ENCODE measurements around the gene OTUD7B.

DNA sequence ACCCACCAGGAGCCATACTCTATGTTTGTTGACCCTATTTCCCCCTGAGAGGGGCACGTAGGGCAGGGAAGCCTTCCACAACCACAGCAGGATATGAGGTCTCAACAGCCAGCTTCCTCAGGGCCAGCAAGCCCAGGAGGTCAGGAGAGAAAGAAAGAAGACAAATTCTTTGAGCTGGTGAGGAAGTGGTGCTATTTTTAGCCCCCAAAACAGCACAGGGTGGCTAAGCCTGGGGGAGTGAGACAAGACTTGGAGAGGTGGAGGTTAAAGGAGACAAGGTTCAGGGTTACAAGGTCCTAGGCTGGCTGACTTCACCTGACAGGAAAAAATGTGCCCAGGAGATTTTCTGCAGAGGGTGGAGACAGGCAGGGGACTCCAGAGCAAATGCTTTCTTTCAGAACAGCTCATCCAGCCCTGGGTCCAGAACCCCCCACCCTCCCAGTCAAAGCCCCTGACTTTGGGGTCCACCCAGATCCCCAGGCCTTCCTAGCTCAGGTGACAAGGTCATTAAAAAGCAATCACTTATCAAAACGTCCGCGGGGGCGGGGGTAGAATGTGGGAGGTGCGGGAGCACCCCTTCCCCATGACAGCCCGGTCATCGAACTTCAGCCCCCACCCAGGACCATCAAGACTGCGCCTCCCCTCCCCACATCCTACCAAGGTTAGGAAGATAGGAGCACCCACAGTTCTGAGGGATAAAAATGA, 94.2 kb downstream of the OTUD7B start:
- TF ChIP-seq, protein P1, sequence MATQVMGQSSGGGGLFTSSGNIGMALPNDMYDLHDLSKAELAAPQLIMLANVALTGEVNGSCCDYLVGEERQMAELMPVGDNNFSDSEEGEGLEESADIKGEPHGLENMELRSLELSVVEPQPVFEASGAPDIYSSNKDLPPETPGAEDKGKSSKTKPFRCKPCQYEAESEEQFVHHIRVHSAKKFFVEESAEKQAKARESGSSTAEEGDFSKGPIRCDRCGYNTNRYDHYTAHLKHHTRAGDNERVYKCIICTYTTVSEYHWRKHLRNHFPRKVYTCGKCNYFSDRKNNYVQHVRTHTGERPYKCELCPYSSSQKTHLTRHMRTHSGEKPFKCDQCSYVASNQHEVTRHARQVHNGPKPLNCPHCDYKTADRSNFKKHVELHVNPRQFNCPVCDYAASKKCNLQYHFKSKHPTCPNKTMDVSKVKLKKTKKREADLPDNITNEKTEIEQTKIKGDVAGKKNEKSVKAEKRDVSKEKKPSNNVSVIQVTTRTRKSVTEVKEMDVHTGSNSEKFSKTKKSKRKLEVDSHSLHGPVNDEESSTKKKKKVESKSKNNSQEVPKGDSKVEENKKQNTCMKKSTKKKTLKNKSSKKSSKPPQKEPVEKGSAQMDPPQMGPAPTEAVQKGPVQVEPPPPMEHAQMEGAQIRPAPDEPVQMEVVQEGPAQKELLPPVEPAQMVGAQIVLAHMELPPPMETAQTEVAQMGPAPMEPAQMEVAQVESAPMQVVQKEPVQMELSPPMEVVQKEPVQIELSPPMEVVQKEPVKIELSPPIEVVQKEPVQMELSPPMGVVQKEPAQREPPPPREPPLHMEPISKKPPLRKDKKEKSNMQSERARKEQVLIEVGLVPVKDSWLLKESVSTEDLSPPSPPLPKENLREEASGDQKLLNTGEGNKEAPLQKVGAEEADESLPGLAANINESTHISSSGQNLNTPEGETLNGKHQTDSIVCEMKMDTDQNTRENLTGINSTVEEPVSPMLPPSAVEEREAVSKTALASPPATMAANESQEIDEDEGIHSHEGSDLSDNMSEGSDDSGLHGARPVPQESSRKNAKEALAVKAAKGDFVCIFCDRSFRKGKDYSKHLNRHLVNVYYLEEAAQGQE (IDR thresholded peaks at IDR 0.05; ENCODE audit: insufficient read depth in 1 of 2, low read depth in 2 of 2, low read length in 2 of 2), result no peak
- TF ChIP-seq SIN3A (IDR thresholded peaks at IDR 0.05; ENCODE audit: borderline replicate concordance, insufficient read depth, low read length), result no peak
- no peak for TF ChIP-seq POLR2AphosphoS5 (IDR thresholded peaks at IDR 0.05; ENCODE audit: low read depth, low read length)
- no peak for TF ChIP-seq TAF1 (IDR thresholded peaks at IDR 0.05; ENCODE audit: borderline replicate concordance, insufficient read depth, low read length)
- TF ChIP-seq FOXP2 (optimal IDR thresholded peaks at IDR 0.05; ENCODE audit: borderline replicate concordance, extremely low read depth, extremely low read length, insufficient read depth), result no peak

Measured in PFSK-1 (cell line).